Astrocyte (in vitro differentiated cells and primary cell): Measurements from ENCODE around the gene PGF. TPM values are rescaled to one million over a fixed set of nuclear protein-coding genes. Genes with fewer than 3 reads are reported as not detected.
A peak's percentile ranks its signal among the peaks of the same experiment; 100 is the strongest.

Experiments used
- DNase-seq: peaks from one replicate; pipeline ENCODE4 v3.0.0-alpha.2; 2010; ENCODE audit warnings: low read depth
- FAIRE-seq: peaks from 2 replicates; lab custom pipeline; 2011; peaks lifted over from hg19 to GRCh38; lab: Jason Lieb, UNC
- H2AFZ ChIP-seq: 2 replicates; pipeline ENCODE4 v1.6.0; 2012; ENCODE audit warnings: low read depth, low read length, inconsistent platforms
- H3K27ac ChIP-seq: 2 replicates; pipeline ENCODE4 v1.5.1; 2011; ENCODE audit warnings: low read depth, low read length, inconsistent platforms
- H3K27me3 ChIP-seq: 2 replicates; pipeline ENCODE4 v1.6.0; 2011; ENCODE audit warnings: low read length, inconsistent platforms; ENCODE audit not compliant: insufficient read depth
- H3K36me3 ChIP-seq: 2 replicates; pipeline ENCODE4 v1.5.1; 2011; ENCODE audit warnings: low read length, inconsistent platforms; ENCODE audit not compliant: insufficient read depth
- H3K4me1 ChIP-seq: 2 replicates; pipeline ENCODE4 v1.5.1; 2011; ENCODE audit warnings: low read length, inconsistent platforms; ENCODE audit not compliant: insufficient read depth
- H3K4me2 ChIP-seq: 2 replicates; pipeline ENCODE4 v1.6.0; 2012; ENCODE audit warnings: low read length, inconsistent platforms
- H3K4me3 ChIP-seq: 2 replicates; pipeline ENCODE4 v1.5.1; 2011; ENCODE audit warnings: low read depth, mild to moderate bottlenecking, low read length, inconsistent platforms; ENCODE audit not compliant: insufficient read depth
- H3K79me2 ChIP-seq: 2 replicates; pipeline ENCODE4 v1.6.0; 2012; ENCODE audit warnings: mild to moderate bottlenecking, low read length, inconsistent platforms; ENCODE audit not compliant: insufficient read depth
- H3K9ac ChIP-seq: 2 replicates; pipeline ENCODE4 v1.6.0; 2012; ENCODE audit warnings: mild to moderate bottlenecking, low read length, inconsistent platforms
- H3K9me3 ChIP-seq: 2 replicates; pipeline ENCODE4 v1.5.1; 2012; ENCODE audit warnings: low read depth, mild to moderate bottlenecking, low read length, inconsistent platforms; ENCODE audit not compliant: insufficient read depth
- H4K20me1 ChIP-seq: 2 replicates; pipeline ENCODE4 v1.6.0; 2012; ENCODE audit warnings: low read length, inconsistent platforms; ENCODE audit not compliant: insufficient read depth
- H3K27ac Mint-ChIP-seq: one replicate; pipeline ENCODE4 v1.8.0; 2021; ENCODE audit warnings: mild to moderate bottlenecking, mixed read lengths; ENCODE audit not compliant: unreplicated experiment
- H3K27me3 Mint-ChIP-seq: one replicate; pipeline ENCODE4 v1.8.0; 2021; ENCODE audit warnings: low read depth, mixed read lengths; ENCODE audit not compliant: unreplicated experiment
- H3K36me3 Mint-ChIP-seq: one replicate; pipeline ENCODE4 v1.8.0; 2021; ENCODE audit warnings: low read depth, mixed read lengths; ENCODE audit not compliant: unreplicated experiment
- H3K4me1 Mint-ChIP-seq: one replicate; pipeline ENCODE4 v1.8.0; 2021; ENCODE audit warnings: low read depth, mixed read lengths; ENCODE audit not compliant: unreplicated experiment
- H3K4me3 Mint-ChIP-seq: one replicate; pipeline ENCODE4 v1.8.0; 2021; ENCODE audit warnings: mild to moderate bottlenecking, moderate library complexity, mixed read lengths; ENCODE audit not compliant: unreplicated experiment
- H3K9me3 Mint-ChIP-seq: one replicate; pipeline ENCODE4 v1.8.0; 2021; ENCODE audit warnings: mild to moderate bottlenecking, mixed read lengths; ENCODE audit not compliant: unreplicated experiment
- EZH2 ChIP-seq: IDR thresholded peaks from 2 replicates; pipeline ENCODE4 v1.6.1; 2012; ENCODE audit warnings: mild to moderate bottlenecking, low read length, inconsistent platforms; ENCODE audit not compliant: insufficient read depth
- total RNA-seq: library from RNA; stranded (reverse); gene quantifications from 2 replicates; pipeline ENCODE4 v1.2.1, GENCODE V29; 2021
- TF ChIP-seq, protein P1 (sequence below): IDR thresholded peaks from 2 replicates; pipeline ENCODE4 v1.5.1; 2011; ENCODE audit warnings: low read depth, mild to moderate bottlenecking, inconsistent platforms, low read length, moderate library complexity; ENCODE audit not compliant: insufficient read depth

The PGF gene
- total RNA-seq, 1 donor from 2014 or later: 3.5 TPM

DNA sequence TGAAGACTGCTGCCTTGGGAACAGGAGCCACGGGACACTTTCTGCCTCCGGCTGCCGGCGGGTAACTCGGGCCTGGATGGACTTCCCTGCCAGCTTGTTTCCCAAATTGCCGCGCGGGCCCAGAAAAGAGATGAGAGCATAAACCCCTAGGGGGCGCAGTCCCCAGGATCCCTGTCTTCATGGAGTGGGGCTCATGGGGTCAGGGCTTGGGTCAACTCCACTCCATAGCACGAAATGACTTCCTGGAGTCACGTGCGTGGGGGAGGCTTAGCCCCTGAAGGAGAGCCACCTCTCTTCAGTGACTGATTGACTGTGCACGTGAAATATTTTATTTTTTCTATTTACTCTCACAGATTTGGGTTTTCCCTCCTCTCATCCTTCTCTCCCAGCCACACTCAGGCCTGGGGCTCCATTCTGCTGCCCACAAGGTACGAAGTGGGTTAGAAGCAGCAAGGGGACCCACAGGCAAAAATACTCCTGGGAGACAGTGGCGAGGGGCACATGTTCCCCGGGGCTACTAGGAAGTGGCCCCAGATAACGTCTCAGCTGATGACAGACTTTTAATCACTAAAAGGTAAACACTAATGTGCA is 10.0 kb downstream of the PGF start:
- H3K79me2 ChIP-seq: no peaks in the 10 kb centered on the region
- DNase-seq: no peak
- FAIRE-seq: no peak
- H3K27ac ChIP-seq: no peak overlapping the region
- peaks cover 11% of the 10 kb centered on the region for H3K4me1 ChIP-seq
- no peak overlapping the region for H3K4me2 ChIP-seq
- H3K27me3 ChIP-seq: no peaks in the 10 kb centered on the region
- no peak overlapping the region for H3K4me3 ChIP-seq
- Mint-ChIP-seq H3K4me3 (no peak overlapping the region), H3K36me3 (peaks cover 6% of the 10 kb centered on the region), H3K27me3 (peaks cover 19% of the 10 kb centered on the region), H3K9me3 (no peaks in the 10 kb centered on the region), H3K27ac (no peak overlapping the region), H3K4me1 (peaks cover 8% of the 10 kb centered on the region)
- no peaks in the 10 kb centered on the region for H3K36me3 ChIP-seq
- H4K20me1 ChIP-seq: no peaks in the 10 kb centered on the region
- H3K9ac ChIP-seq: no peak overlapping the region
- no peaks in the 10 kb centered on the region for H3K9me3 ChIP-seq
- TF ChIP-seq, protein P1, sequence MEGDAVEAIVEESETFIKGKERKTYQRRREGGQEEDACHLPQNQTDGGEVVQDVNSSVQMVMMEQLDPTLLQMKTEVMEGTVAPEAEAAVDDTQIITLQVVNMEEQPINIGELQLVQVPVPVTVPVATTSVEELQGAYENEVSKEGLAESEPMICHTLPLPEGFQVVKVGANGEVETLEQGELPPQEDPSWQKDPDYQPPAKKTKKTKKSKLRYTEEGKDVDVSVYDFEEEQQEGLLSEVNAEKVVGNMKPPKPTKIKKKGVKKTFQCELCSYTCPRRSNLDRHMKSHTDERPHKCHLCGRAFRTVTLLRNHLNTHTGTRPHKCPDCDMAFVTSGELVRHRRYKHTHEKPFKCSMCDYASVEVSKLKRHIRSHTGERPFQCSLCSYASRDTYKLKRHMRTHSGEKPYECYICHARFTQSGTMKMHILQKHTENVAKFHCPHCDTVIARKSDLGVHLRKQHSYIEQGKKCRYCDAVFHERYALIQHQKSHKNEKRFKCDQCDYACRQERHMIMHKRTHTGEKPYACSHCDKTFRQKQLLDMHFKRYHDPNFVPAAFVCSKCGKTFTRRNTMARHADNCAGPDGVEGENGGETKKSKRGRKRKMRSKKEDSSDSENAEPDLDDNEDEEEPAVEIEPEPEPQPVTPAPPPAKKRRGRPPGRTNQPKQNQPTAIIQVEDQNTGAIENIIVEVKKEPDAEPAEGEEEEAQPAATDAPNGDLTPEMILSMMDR: peak; percentile 46
- TF ChIP-seq EZH2: no peak
- no peak overlapping the region for H2AFZ ChIP-seq

- H3K9me3 ChIP-seq: no peaks in the 10 kb centered on the region
- no peaks in the 10 kb centered on the region for H3K27me3 ChIP-seq
- no peak overlapping the region for H2AFZ ChIP-seq
- no peaks in the 10 kb centered on the region for H4K20me1 ChIP-seq
- Mint-ChIP-seq H3K4me1 (peaks cover 17% of the 10 kb centered on the region), H3K27ac (no peak overlapping the region), H3K27me3 (no peaks in the 10 kb centered on the region), H3K4me3 (no peak overlapping the region), H3K9me3 (no peaks in the 10 kb centered on the region), H3K36me3 (no peaks in the 10 kb centered on the region)
- no peak overlapping the region for H3K4me3 ChIP-seq
- FAIRE-seq (no peak), DNase-seq (no peak)
- TF ChIP-seq, protein P1: no peak
- TF ChIP-seq EZH2: no peak
- H3K27ac ChIP-seq: no peak overlapping the region
- no peaks in the 10 kb centered on the region for H3K79me2 ChIP-seq
- no peak overlapping the region for H3K9ac ChIP-seq
- peaks cover 25% of the 10 kb centered on the region for H3K4me1 ChIP-seq
- no peaks in the 10 kb centered on the region for H3K36me3 ChIP-seq
- H3K4me2 ChIP-seq: no peak overlapping the region
These were observed 12.8 kb downstream of the PGF start for GRCh38 chr14:74942608-74943007.

- H3K27me3 ChIP-seq: no peaks in the 10 kb centered on the region
- Mint-ChIP-seq H3K4me1 (peaks cover 17% of the 10 kb centered on the region), H3K4me3 (no peak overlapping the region), H3K27ac (no peak overlapping the region), H3K36me3 (no peaks in the 10 kb centered on the region), H3K9me3 (no peaks in the 10 kb centered on the region), H3K27me3 (no peaks in the 10 kb centered on the region)
- H3K4me2 ChIP-seq: peak overlapping the region; percentile 39
- H2AFZ ChIP-seq: peak overlapping the region; percentile 75
- H3K9me3 ChIP-seq: no peaks in the 10 kb centered on the region
- peaks cover 25% of the 10 kb centered on the region for H3K4me1 ChIP-seq
- H3K79me2 ChIP-seq: no peaks in the 10 kb centered on the region
- H3K36me3 ChIP-seq: no peaks in the 10 kb centered on the region
- no peaks in the 10 kb centered on the region for H4K20me1 ChIP-seq
- no peak for FAIRE-seq
- peak overlapping the region; percentile 14 for H3K9ac ChIP-seq
- DNase-seq: no peak
- H3K27ac ChIP-seq: no peak overlapping the region
- H3K4me3 ChIP-seq: no peak overlapping the region
- TF ChIP-seq EZH2: no peak
- TF ChIP-seq, protein P1: no peak
These were observed 13.2 kb downstream of the PGF start for GRCh38 chr14:74942181-74942580.
